PFSK-1 (cell line): ENCODE data around the gene PALM2AKAP2.

Experiments
- FOXP2 ChIP-seq: optimal IDR thresholded peaks from 2 replicates; pipeline ENCODE3; 2011; ENCODE audit warnings: borderline replicate concordance, control low read depth, inconsistent platforms; ENCODE audit not compliant: insufficient read depth; ENCODE audit errors: extremely low read length, extremely low read depth
- POLR2AphosphoS5 ChIP-seq: IDR thresholded peaks from 2 replicates; pipeline ENCODE4 v1.6.1; 2012; ENCODE audit warnings: low read depth, mild to moderate bottlenecking, control low read depth, low read length, moderate library complexity
- SIN3A ChIP-seq: IDR thresholded peaks from 2 replicates; pipeline ENCODE4 v1.6.1; 2012; ENCODE audit warnings: mild to moderate bottlenecking, low read length, moderate library complexity, borderline replicate concordance; ENCODE audit not compliant: insufficient read depth
- TAF1 ChIP-seq: IDR thresholded peaks from 2 replicates; pipeline ENCODE4 v1.6.1; 2012; ENCODE audit warnings: low read length, control low read depth, borderline replicate concordance; ENCODE audit not compliant: insufficient read depth
- TF ChIP-seq, protein P1 (sequence below), 2 experiments: IDR thresholded peaks; 2 replicates each; pipeline versions ENCODE4 v1.6.1 to v1.8.0; 2011 to 2012; ENCODE audit warnings: low read depth in 2 of 2, low read length in 2 of 2, control low read depth in 1 of 2, inconsistent platforms in 1 of 2, mild to moderate bottlenecking in 1 of 2, moderate library complexity in 1 of 2; ENCODE audit not compliant: insufficient read depth in 1 of 2

PALM2AKAP2 gene

DNA sequence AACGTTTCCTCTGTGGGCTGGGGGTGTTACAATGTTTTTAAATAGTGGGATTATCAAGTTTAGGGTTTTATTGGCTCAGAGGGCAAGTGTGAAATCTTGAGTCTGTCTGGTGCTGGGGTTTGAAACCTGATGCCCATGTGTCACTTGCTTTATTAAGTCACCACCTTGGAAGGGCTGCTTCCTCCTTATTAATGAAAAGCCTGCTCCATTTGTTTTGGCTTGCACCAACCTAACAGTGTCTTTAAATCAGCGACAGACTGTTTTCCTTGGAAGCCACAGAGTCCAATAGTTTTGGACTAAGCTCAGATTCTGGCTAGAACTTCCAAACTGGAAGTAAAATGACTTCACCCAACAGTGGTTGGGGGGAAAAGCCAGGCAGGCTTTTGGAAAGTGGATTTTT lies 10.7 kb upstream of the PALM2AKAP2 start:
- TF ChIP-seq, protein P1, sequence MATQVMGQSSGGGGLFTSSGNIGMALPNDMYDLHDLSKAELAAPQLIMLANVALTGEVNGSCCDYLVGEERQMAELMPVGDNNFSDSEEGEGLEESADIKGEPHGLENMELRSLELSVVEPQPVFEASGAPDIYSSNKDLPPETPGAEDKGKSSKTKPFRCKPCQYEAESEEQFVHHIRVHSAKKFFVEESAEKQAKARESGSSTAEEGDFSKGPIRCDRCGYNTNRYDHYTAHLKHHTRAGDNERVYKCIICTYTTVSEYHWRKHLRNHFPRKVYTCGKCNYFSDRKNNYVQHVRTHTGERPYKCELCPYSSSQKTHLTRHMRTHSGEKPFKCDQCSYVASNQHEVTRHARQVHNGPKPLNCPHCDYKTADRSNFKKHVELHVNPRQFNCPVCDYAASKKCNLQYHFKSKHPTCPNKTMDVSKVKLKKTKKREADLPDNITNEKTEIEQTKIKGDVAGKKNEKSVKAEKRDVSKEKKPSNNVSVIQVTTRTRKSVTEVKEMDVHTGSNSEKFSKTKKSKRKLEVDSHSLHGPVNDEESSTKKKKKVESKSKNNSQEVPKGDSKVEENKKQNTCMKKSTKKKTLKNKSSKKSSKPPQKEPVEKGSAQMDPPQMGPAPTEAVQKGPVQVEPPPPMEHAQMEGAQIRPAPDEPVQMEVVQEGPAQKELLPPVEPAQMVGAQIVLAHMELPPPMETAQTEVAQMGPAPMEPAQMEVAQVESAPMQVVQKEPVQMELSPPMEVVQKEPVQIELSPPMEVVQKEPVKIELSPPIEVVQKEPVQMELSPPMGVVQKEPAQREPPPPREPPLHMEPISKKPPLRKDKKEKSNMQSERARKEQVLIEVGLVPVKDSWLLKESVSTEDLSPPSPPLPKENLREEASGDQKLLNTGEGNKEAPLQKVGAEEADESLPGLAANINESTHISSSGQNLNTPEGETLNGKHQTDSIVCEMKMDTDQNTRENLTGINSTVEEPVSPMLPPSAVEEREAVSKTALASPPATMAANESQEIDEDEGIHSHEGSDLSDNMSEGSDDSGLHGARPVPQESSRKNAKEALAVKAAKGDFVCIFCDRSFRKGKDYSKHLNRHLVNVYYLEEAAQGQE (IDR thresholded peaks at IDR 0.05; ENCODE audit: insufficient read depth in 1 of 2, low read depth in 2 of 2, low read length in 2 of 2): no peak
- TF ChIP-seq POLR2AphosphoS5: no peak
- TF ChIP-seq TAF1: no peak
- TF ChIP-seq FOXP2: no peak
- no peak for TF ChIP-seq SIN3A

DNA sequence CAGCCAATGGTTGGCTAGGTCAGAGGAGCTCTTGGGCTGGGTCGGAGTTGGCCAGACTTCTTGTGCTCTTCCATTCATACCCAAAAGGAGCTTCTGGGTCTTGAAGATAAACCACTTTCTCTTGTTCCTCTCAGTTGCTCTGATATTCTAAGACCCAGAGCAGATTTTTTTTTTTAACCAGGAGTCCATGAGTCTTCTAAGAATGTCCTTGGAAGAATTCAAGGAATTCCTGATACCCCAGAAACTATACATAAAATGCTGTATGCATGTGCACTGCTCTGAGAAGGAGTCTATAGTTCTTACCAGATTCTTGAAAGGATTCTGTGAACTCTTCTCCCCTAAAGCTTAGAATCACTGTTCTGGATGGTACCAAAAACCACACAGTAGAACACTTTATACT lies 9.9 kb upstream of the PALM2AKAP2 start:
- TF ChIP-seq SIN3A (no peak), TAF1 (no peak), POLR2AphosphoS5 (no peak), FOXP2 (no peak)
- TF ChIP-seq, protein P1 (IDR thresholded peaks at IDR 0.05; ENCODE audit: insufficient read depth in 1 of 2, low read depth in 2 of 2, low read length in 2 of 2): no peak

DNA sequence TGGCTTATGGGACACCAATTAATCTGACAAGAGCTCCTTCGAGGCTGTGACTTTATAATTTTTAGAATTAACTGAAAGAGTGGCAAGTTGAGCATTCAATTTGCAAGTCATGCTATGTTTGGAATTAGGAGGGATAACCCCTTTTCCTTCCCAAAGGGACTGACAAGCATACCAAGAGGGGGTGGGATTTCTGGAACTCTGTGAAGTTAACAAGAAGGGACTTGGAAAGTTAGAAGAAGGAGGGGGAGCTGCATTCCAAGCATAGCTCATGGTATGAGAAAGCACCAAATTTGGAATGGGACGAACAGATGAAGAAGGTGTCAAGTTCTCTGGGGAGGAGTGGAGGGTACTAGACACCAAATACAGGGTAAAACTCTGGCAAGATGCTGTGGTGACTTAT lies 8.9 kb upstream of the PALM2AKAP2 start:
- no peak for TF ChIP-seq TAF1
- TF ChIP-seq, protein P1 (IDR thresholded peaks at IDR 0.05; ENCODE audit: insufficient read depth in 1 of 2, low read depth in 2 of 2, low read length in 2 of 2): no peak
- no peak for TF ChIP-seq POLR2AphosphoS5
- TF ChIP-seq SIN3A: no peak
- TF ChIP-seq FOXP2: no peak

DNA sequence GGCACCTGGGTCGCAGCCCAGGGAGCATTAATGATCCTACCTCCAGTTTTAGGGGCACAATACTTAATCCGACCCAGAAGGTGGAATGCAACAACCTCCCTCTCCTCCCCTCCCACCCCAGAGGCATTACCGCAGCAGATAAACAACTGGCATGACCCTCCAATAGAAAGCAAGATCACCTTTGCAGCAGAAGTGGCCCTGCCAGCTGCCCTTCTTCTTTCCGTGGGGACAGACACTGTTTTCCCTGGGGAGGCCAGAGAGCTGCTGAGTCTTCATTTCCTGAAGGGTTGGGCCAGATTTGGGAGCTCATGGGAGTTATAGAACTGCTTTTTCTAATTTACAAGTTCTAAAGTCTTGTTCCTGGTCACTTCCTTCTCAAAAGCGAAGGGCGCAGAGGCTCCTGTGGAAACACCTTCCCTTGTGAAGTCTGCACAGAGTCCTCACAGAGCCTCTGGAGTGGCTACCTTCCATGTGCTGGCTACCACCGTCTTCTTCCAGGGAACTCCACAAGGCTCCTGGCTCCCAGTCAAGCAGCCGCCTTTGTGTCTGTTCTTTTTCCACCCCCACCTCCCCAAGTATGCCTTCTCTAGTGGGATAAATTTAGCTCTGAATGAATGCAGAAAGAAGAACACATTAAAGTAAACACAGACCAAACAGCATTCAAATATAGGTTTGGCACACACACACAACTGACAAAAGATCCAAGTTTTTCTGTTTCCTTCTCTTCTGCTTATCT lies 8.0 kb upstream of the PALM2AKAP2 start:
- TF ChIP-seq SIN3A: no peak
- no peak for TF ChIP-seq TAF1
- TF ChIP-seq POLR2AphosphoS5: no peak
- TF ChIP-seq, protein P1 (IDR thresholded peaks at IDR 0.05; ENCODE audit: insufficient read depth in 1 of 2, low read depth in 2 of 2, low read length in 2 of 2): no peak
- no peak for TF ChIP-seq FOXP2

GRCh38 chr9:109775516-109775915 lies 4.5 kb upstream of the PALM2AKAP2 start:
- TF ChIP-seq TAF1 (no peak), POLR2AphosphoS5 (no peak), SIN3A (no peak), FOXP2 (no peak)
- TF ChIP-seq, protein P1 (IDR thresholded peaks at IDR 0.05; ENCODE audit: insufficient read depth in 1 of 2, low read depth in 2 of 2, low read length in 2 of 2): no peak
